Gastrocnemius medialis (tissue), 4 donors: ENCODE results near the gene ZYG11B. TPM values are rescaled to one million over a fixed set of nuclear protein-coding genes. Genes with fewer than 3 reads are reported as not detected.
"Not testable (repeated sequence)": the region's sequence is repeated elsewhere in the genome, so short reads cannot be mapped to it uniquely, and the experiment has no call there.

Experiments used
- ATAC-seq, 2 donors: fragments of 150-250 bp; one replicate each; pipeline ENCODE4 v1.9.1; 2016
- DNase-seq, 2 donors: peaks; one replicate each; pipeline ENCODE4 v3.0.0-alpha.2; 2019
- H3K27ac ChIP-seq, 4 donors: fragments of 200-600 bp; sonication (generic); 1 replicate in 1 of 4; 2 replicates in 3 of 4; pipeline ENCODE4 v1.5.1; 2016 to 2018; ENCODE audit warnings: mild to moderate bottlenecking in 2 of 4, moderate library complexity in 1 of 4
- H3K27me3 ChIP-seq, 3 donors: fragments of 200-600 bp; sonication (generic) in 2 of 3; 1 replicate in 1 of 3; 2 replicates in 2 of 3; pipeline versions ENCODE4 v1.5.1 to v1.6.0; 2016 to 2019; ENCODE audit warnings: mild to moderate bottlenecking in 1 of 3, moderate library complexity in 1 of 3
- H3K36me3 ChIP-seq, 2 donors: fragments of 200-600 bp; sonication (generic) in 1 of 2; one replicate each; pipeline ENCODE4 v1.5.1; 2017 to 2018
- H3K4me1 ChIP-seq, 2 donors: fragments of 200-600 bp; sonication (generic) in 1 of 2; one replicate each; pipeline ENCODE4 v1.5.1; 2016 to 2017; ENCODE audit warnings: mild to moderate bottlenecking in 2 of 2
- H3K4me3 ChIP-seq, 4 donors: fragments of 200-600 bp; sonication (generic) in 3 of 4; 1 replicate in 1 of 4; 2 replicates in 3 of 4; pipeline ENCODE4 v1.5.1; 2016 to 2019; ENCODE audit warnings: mild to moderate bottlenecking in 2 of 4
- H3K9me3 ChIP-seq, 3 donors: fragments of 200-600 bp; sonication (generic) in 2 of 3; 1 replicate in 1 of 3; 2 replicates in 2 of 3; pipeline ENCODE4 v1.5.1; 2016 to 2019
- CTCF ChIP-seq, 5 experiments: fragments of 450-650 bp in 3 of 5; fragments of 200-600 bp in 2 of 5; sonication (generic) in 2 of 5; IDR thresholded peaks in 4 of 5; conservative IDR thresholded peaks in 1 of 5; 1 replicate in 4 of 5; 2 replicates in 1 of 5; pipeline ENCODE4 v1.5.1; 2016 to 2019; ENCODE audit warnings: antibody characterized with exemption in 5 of 5, mild to moderate bottlenecking in 3 of 5, moderate library complexity in 3 of 5
- POLR2A ChIP-seq, 2 donors: fragments of 450-650 bp; IDR thresholded peaks; one replicate each; pipeline ENCODE4 v1.6.1; 2017; ENCODE audit warnings: antibody characterized with exemption in 2 of 2, mild to moderate bottlenecking in 2 of 2, moderate library complexity in 2 of 2
- in situ Hi-C, 4 donors: fragments of 200-750 bp; cut with MboI; loops; one replicate each; pipeline versions ENCODE4 v1.15.0 to v1.8.0; 2017; ENCODE audit warnings: low sequenced_read_pairs in 4 of 4
- intact Hi-C: fragments of 100-400 bp; cut with DNase I; formaldehyde crosslinking; loops from one replicate; pipeline ENCODE4 v1.15.1; 2023; ENCODE audit warnings: low total_unique reads
- total RNA-seq, 4 donors: library from RNA; depleted of rRNA; stranded (reverse); fragments of >200 nt; gene quantifications; one replicate each; pipeline versions ENCODE4 v1.1.0 to v1.2.3, GENCODE V29; 2016

ZYG11B gene
- total RNA-seq, 4 donors from 2014 or later = 136 to 248 (median 194) TPM

GRCh38 chr1:52713590-52713989, 12.7 kb upstream of the ZYG11B start:
- in situ Hi-C loops = loop anchor here in 1 of 4 donors (25.0 kb wide), 1 partner anchor 474 kb away; the partner anchor contains the start of gene CPT2
- ATAC-seq = no peak
- DNase-seq = no peak

GRCh38 chr1:52715296-52715695, 11.0 kb upstream of the ZYG11B start:
- H3K4me1 ChIP-seq, H3K27me3 ChIP-seq, H3K27ac ChIP-seq, intact Hi-C loops, ATAC-seq, H3K36me3 ChIP-seq, H3K9me3 ChIP-seq, H3K4me3 ChIP-seq, DNase-seq: not testable (repeated sequence)
- in situ Hi-C loops = loop anchor here in 1 of 4 donors (25.0 kb wide), 1 partner anchor 472 kb away; the partner anchor contains the start of gene CPT2

More at GRCh38 chr1:52713590-52713989, 12.7 kb upstream of the ZYG11B start:
- TF ChIP-seq CTCF (IDR thresholded peaks at IDR 0.05 in 4 of 5, conservative IDR thresholded peaks at IDR 0.05 in 1 of 5) (no peak), POLR2A (IDR thresholded peaks at IDR 0.05) (no peak)
- no peaks in the 10 kb centered on the region for H3K27me3 ChIP-seq
- H3K9me3 ChIP-seq = no peaks in the 10 kb centered on the region
- no peak overlapping the region for H3K27ac ChIP-seq
- H3K4me1 ChIP-seq = no peaks in the 10 kb centered on the region
- no peak overlapping the region for H3K4me3 ChIP-seq
- intact Hi-C loops = no loop called here
- no peaks in the 10 kb centered on the region for H3K36me3 ChIP-seq

GRCh38 chr1:52723260-52723659, 3.0 kb upstream of the ZYG11B start:
- no peak for ATAC-seq
- Histone ChIP-seq H3K4me1 (peaks cover 13 to 16% of the 10 kb centered on the region in 2 donors), H3K4me3 (no peak overlapping the region), H3K27me3 (no peaks in the 10 kb centered on the region), H3K9me3 (no peaks in the 10 kb centered on the region), H3K36me3 (no peaks in the 10 kb centered on the region), H3K27ac (no peak overlapping the region)
- in situ Hi-C loops = loop anchor here in 1 of 4 donors (25.0 kb wide), 1 partner anchor 464 kb away; the partner anchor contains the start of gene CPT2
- TF ChIP-seq CTCF (IDR thresholded peaks at IDR 0.05 in 4 of 5, conservative IDR thresholded peaks at IDR 0.05 in 1 of 5) = no peak
- no peak for TF ChIP-seq POLR2A (IDR thresholded peaks at IDR 0.05)
- intact Hi-C loops = loop anchor here (10.0 kb wide), 1 partner anchor 848 kb away; the partner anchor contains the start of gene NRDC
- DNase-seq = no peak

GRCh38 chr1:52725903-52726264, 369 bp upstream of the ZYG11B start:
- TF ChIP-seq CTCF (IDR thresholded peaks at IDR 0.05 in 4 of 5, conservative IDR thresholded peaks at IDR 0.05 in 1 of 5) = no peak
- no peak for TF ChIP-seq POLR2A (IDR thresholded peaks at IDR 0.05)
- peak overlapping the region; percentile 90 to 96 (median 94) for H3K27ac ChIP-seq
- H3K4me1 ChIP-seq = peaks cover 26 to 32% of the 10 kb centered on the region in 2 donors
- DNase-seq (no peak), ATAC-seq (peak in 1 of 2 donors; percentile 3)
- H3K27me3 ChIP-seq = no peaks in the 10 kb centered on the region
- H3K4me3 ChIP-seq = peak overlapping the region; percentile 60 to 90 (median 78)
- no peaks in the 10 kb centered on the region for H3K9me3 ChIP-seq
- in situ Hi-C loops = no loop called here
- intact Hi-C loops = loop anchor here (1.0 to 10.0 kb wide), 3 partner anchors 19 to 851 kb away; partner anchors contain the start of gene NRDC
- H3K36me3 ChIP-seq = no peaks in the 10 kb centered on the region

- Histone ChIP-seq H3K27ac (peak overlapping the region; percentile 90 to 96 (median 94)), H3K4me3 (peak overlapping the region; percentile 75 to 90 (median 78)), H3K9me3 (no peaks in the 10 kb centered on the region), H3K4me1 (peaks cover 26 to 32% of the 10 kb centered on the region in 2 donors), H3K36me3 (no peaks in the 10 kb centered on the region), H3K27me3 (no peaks in the 10 kb centered on the region)
- no peak for DNase-seq
- intact Hi-C loops (loop anchor here (2.0 to 10.0 kb wide), 2 partner anchors 48 to 852 kb away; partner anchors contain the start of gene NRDC), in situ Hi-C loops (no loop called here)
- TF ChIP-seq CTCF (IDR thresholded peaks at IDR 0.05 in 4 of 5, conservative IDR thresholded peaks at IDR 0.05 in 1 of 5) (no peak), POLR2A (IDR thresholded peaks at IDR 0.05) (no peak)
- peak; percentile 59 to 65 for ATAC-seq
Observed at GRCh38 chr1:52727114-52727586, 897 bp downstream of the ZYG11B start.
